ENCODE results near the gene RIPOR2. TPM values are rescaled to one million over a fixed set of nuclear protein-coding genes. Genes with fewer than 3 reads are reported as not detected.
"Not testable (repeated sequence)": the region's sequence is repeated elsewhere in the genome, so short reads cannot be mapped to it uniquely, and the experiment has no call there.

RIPOR2 gene
- polyA plus RNA-seq, 12 donors, result 22.2 to 39.9 (median 29.9) TPM; not detected in 1

GRCh38 chr6:24807584-24807983 lies 128.2 kb downstream of the RIPOR2 start:
- no peak for DNase-seq

- DNase-seq, result no peak
Measured at GRCh38 chr6:24802271-24803059, 133.3 kb downstream of the RIPOR2 start.

- no peak for DNase-seq
Measured at GRCh38 chr6:24799541-24799915, 136.2 kb downstream of the RIPOR2 start.

GRCh38 chr6:24798740-24799540 lies 136.8 kb downstream of the RIPOR2 start, which contains the start of gene ARMH2:
ARMH2 (minus strand) TSS chr6:24798917; CDS start chr6:24798857, 60 bp downstream.
- DNase-seq, result no peak

GRCh38 chr6:24797596-24798216 lies 138.1 kb downstream of the RIPOR2 start:
- no peak for DNase-seq

- no peak for DNase-seq
Measured at GRCh38 chr6:24796616-24797290, 139.0 kb downstream of the RIPOR2 start.

- no peak for DNase-seq
Measured at GRCh38 chr6:24795106-24795505, 140.7 kb downstream of the RIPOR2 start.

GRCh38 chr6:24788031-24788665 lies 147.6 kb downstream of the RIPOR2 start:
- DNase-seq, result no peak

GRCh38 chr6:24780206-24780605 lies 155.6 kb downstream of the RIPOR2 start:
- DNase-seq, result no peak

GRCh38 chr6:24779416-24780016 lies 156.2 kb downstream of the RIPOR2 start:
- DNase-seq, result no peak

- DNase-seq, result no peak
Measured at GRCh38 chr6:24778878-24779277, 156.9 kb downstream of the RIPOR2 start.

- DNase-seq, result no peak
Measured at GRCh38 chr6:24778121-24778520, 157.6 kb downstream of the RIPOR2 start.

- no peak for DNase-seq
Measured at GRCh38 chr6:24777227-24777626, 158.5 kb downstream of the RIPOR2 start.

- no peak for DNase-seq
Measured at GRCh38 chr6:24775520-24776058, 160.2 kb downstream of the RIPOR2 start.

GRCh38 chr6:24774696-24775519 lies 160.9 kb downstream of the RIPOR2 start, which contains the start of gene GMNN:
GMNN (plus strand) TSS chr6:24774937; CDS start chr6:24777247, 2,310 bp downstream.
- peak; percentile 98 for DNase-seq

- no peak for DNase-seq
Measured at GRCh38 chr6:24768361-24768760, 167.4 kb downstream of the RIPOR2 start.

GRCh38 chr6:24766680-24767462 lies 168.9 kb downstream of the RIPOR2 start:
- DNase-seq, result no peak

GRCh38 chr6:24765968-24766367 lies 169.8 kb downstream of the RIPOR2 start:
- DNase-seq, result not testable (repeated sequence)
